Measurements from ENCODE around the gene KCNQ5. TPM values are rescaled to one million over a fixed set of nuclear protein-coding genes. Genes with fewer than 3 reads are reported as not detected.

Gene KCNQ5
- total RNA-seq, 1 experiment from 2014 or later, result 0.07 TPM

GRCh38 chr6:72890671-72891070 is 268.8 kb downstream of the KCNQ5 start:
- Mint-ChIP-seq H3K4me3 (no peak overlapping the region), H3K27me3 (ENCODE audit: low read depth) (no peaks in the 10 kb centered on the region), H3K27ac (no peak overlapping the region), H3K36me3 (ENCODE audit: insufficient read depth in 1 of 3, low read depth in 3 of 3) (0 out of 7 replicates have a peak, but pooled peaks cover 0 to 8% (median 2%) of the 10 kb centered on the region in 3 experiments), H3K9me3 (peaks cover 8 to 11% of the 10 kb centered on the region in 2 experiments), H3K4me1 (no peaks in the 10 kb centered on the region)
- TF ChIP-seq, protein P1, sequence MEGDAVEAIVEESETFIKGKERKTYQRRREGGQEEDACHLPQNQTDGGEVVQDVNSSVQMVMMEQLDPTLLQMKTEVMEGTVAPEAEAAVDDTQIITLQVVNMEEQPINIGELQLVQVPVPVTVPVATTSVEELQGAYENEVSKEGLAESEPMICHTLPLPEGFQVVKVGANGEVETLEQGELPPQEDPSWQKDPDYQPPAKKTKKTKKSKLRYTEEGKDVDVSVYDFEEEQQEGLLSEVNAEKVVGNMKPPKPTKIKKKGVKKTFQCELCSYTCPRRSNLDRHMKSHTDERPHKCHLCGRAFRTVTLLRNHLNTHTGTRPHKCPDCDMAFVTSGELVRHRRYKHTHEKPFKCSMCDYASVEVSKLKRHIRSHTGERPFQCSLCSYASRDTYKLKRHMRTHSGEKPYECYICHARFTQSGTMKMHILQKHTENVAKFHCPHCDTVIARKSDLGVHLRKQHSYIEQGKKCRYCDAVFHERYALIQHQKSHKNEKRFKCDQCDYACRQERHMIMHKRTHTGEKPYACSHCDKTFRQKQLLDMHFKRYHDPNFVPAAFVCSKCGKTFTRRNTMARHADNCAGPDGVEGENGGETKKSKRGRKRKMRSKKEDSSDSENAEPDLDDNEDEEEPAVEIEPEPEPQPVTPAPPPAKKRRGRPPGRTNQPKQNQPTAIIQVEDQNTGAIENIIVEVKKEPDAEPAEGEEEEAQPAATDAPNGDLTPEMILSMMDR (conservative IDR thresholded peaks at IDR 0.05), result no peak
- Histone ChIP-seq H2BK12ac (ENCODE audit: insufficient read length, low read depth, low read length) (no peak overlapping the region), H3K23me2 (ENCODE audit: insufficient read length, low read depth, low read length, poor library complexity, severe bottlenecking) (no peaks in the 10 kb centered on the region), H3T11ph (ENCODE audit: low read length) (no peak overlapping the region), H3K56ac (ENCODE audit: insufficient read length, low read depth, low read length) (no peak overlapping the region), H2AFZ (ENCODE audit: low read length) (no peak overlapping the region), H4K20me1 (ENCODE audit: control insufficient read depth, insufficient read depth, insufficient read length) (no peaks in the 10 kb centered on the region), H3K4me2 (ENCODE audit: insufficient read depth, insufficient read length, low read length) (no peak overlapping the region), H2AK5ac (ENCODE audit: insufficient read length, low read length) (no peak overlapping the region), H3K18ac (ENCODE audit: insufficient read length, low read depth, low read length) (no peak overlapping the region), H2BK15ac (ENCODE audit: low read depth, low read length) (no peak overlapping the region), H4K8ac (replicated peaks; ENCODE audit: insufficient read length, low read depth, low read length) (no peak overlapping the region), H4K5ac (ENCODE audit: insufficient read length, low read depth, low read length) (no peak overlapping the region), H3K9ac (ENCODE audit: extremely low read depth, insufficient read length, low read length) (no peak overlapping the region), H4K91ac (ENCODE audit: insufficient read length, low read depth, low read length) (no peak overlapping the region), H3K4me1 (ENCODE audit: insufficient read depth, low read length) (no peaks in the 10 kb centered on the region), H3K27me3 (ENCODE audit: insufficient read depth, low read length) (no peaks in the 10 kb centered on the region), H3K79me2 (ENCODE audit: insufficient read depth, low read length) (no peaks in the 10 kb centered on the region), H3K23ac (ENCODE audit: insufficient read length, low read depth, low read length) (no peak overlapping the region), H3K27ac (ENCODE audit: insufficient read length, low read depth, low read length) (no peak overlapping the region), H3K9me3 (ENCODE audit: control insufficient read depth, low read depth, low read length) (no peaks in the 10 kb centered on the region), H2BK20ac (ENCODE audit: low read depth, low read length, poor library complexity, severe bottlenecking) (no peak overlapping the region), H3K14ac (ENCODE audit: insufficient read depth, low read length) (no peak overlapping the region), H3K4ac (ENCODE audit: low read depth, low read length) (no peak overlapping the region), H2BK5ac (ENCODE audit: insufficient read length, low read length) (no peak overlapping the region), H3K79me1 (ENCODE audit: insufficient read depth, low read depth, low read length, poor library complexity, severe bottlenecking) (no peaks in the 10 kb centered on the region), H2BK120ac (ENCODE audit: low read depth, low read length, poor library complexity, severe bottlenecking) (no peak overlapping the region)
- DNase-seq, result no peak

All from H9 (cell line).